H9 (cell line): ENCODE data around the gene UNC5C. TPM values are rescaled to one million over a fixed set of nuclear protein-coding genes. Genes with fewer than 3 reads are reported as not detected.

Experiments
- DNase-seq: peaks from one replicate; pipeline ENCODE4 v3.0.0-alpha.2; 2017
- H2AFZ ChIP-seq: one replicate; pipeline ENCODE4 v1.6.1; 2013; ENCODE audit warnings: mild to moderate bottlenecking, low read length, control low read depth, moderate library complexity
- H2AK5ac ChIP-seq: 2 replicates; pipeline ENCODE4 v1.6.1; 2013; ENCODE audit warnings: low read length, control low read depth, mixed read lengths; ENCODE audit not compliant: insufficient read length
- H2BK120ac ChIP-seq: one replicate; pipeline ENCODE4 v1.6.1; 2013; ENCODE audit warnings: low read depth, mild to moderate bottlenecking, low read length, control low read depth, inconsistent platforms; ENCODE audit not compliant: poor library complexity, severe bottlenecking
- H2BK12ac ChIP-seq: 2 replicates; pipeline ENCODE4 v1.6.1; 2013; ENCODE audit warnings: low read length, control low read depth, mixed read lengths, low read depth; ENCODE audit not compliant: insufficient read length
- H2BK15ac ChIP-seq: 2 replicates; pipeline ENCODE4 v1.6.1; 2013; ENCODE audit warnings: low read depth, low read length, control low read depth
- H2BK20ac ChIP-seq: one replicate; pipeline ENCODE4 v1.6.1; 2013; ENCODE audit warnings: low read depth, mild to moderate bottlenecking, low read length, control low read depth, inconsistent platforms; ENCODE audit not compliant: poor library complexity, severe bottlenecking
- H2BK5ac ChIP-seq: 2 replicates; pipeline ENCODE4 v1.6.1; 2013; ENCODE audit warnings: low read length, control low read depth, mixed read lengths; ENCODE audit not compliant: insufficient read length
- H3K14ac ChIP-seq: 2 replicates; pipeline ENCODE4 v1.6.1; 2013; ENCODE audit warnings: low read length, control low read depth; ENCODE audit not compliant: insufficient read depth
- H3K18ac ChIP-seq: 2 replicates; pipeline ENCODE4 v1.6.1; 2013; ENCODE audit warnings: low read depth, mild to moderate bottlenecking, mixed read lengths, low read length, control low read depth; ENCODE audit not compliant: insufficient read length
- H3K23ac ChIP-seq: 2 replicates; pipeline ENCODE4 v1.6.1; 2013; ENCODE audit warnings: low read length, control low read depth, mixed read lengths, low read depth; ENCODE audit not compliant: insufficient read length
- H3K23me2 ChIP-seq: 2 replicates; pipeline ENCODE4 v1.6.1; 2013; ENCODE audit warnings: low read depth, mild to moderate bottlenecking, mixed read lengths, low read length, control low read depth; ENCODE audit not compliant: insufficient read length, poor library complexity, severe bottlenecking
- H3K27ac ChIP-seq: 2 replicates; pipeline ENCODE4 v1.5.1; 2013; ENCODE audit warnings: low read length, control low read depth, mixed read lengths, low read depth; ENCODE audit not compliant: insufficient read length
- H3K27me3 ChIP-seq: 2 replicates; pipeline ENCODE4 v1.6.1; 2013; ENCODE audit warnings: low read length, control low read depth, inconsistent platforms; ENCODE audit not compliant: insufficient read depth
- H3K4ac ChIP-seq: 2 replicates; pipeline ENCODE4 v1.6.1; 2013; ENCODE audit warnings: low read depth, mild to moderate bottlenecking, control low read depth, inconsistent platforms, low read length, moderate library complexity
- H3K4me1 ChIP-seq: 2 replicates; pipeline ENCODE4 v1.6.1; 2013; ENCODE audit warnings: low read length, control low read depth, inconsistent platforms; ENCODE audit not compliant: insufficient read depth
- H3K4me2 ChIP-seq: 2 replicates; pipeline ENCODE4 v1.6.1; 2013; ENCODE audit warnings: low read length, control low read depth, mixed read lengths; ENCODE audit not compliant: insufficient read length, insufficient read depth
- H3K56ac ChIP-seq: 2 replicates; pipeline ENCODE4 v1.6.1; 2013; ENCODE audit warnings: low read depth, mild to moderate bottlenecking, mixed read lengths, low read length, control low read depth; ENCODE audit not compliant: insufficient read length
- H3K79me1 ChIP-seq: 2 replicates; pipeline ENCODE4 v1.6.1; 2013; ENCODE audit warnings: low read depth, mild to moderate bottlenecking, moderate library complexity, low read length, control low read depth, inconsistent platforms; ENCODE audit not compliant: insufficient read depth, poor library complexity, severe bottlenecking
- H3K79me2 ChIP-seq: 2 replicates; pipeline ENCODE4 v1.6.1; 2013; ENCODE audit warnings: low read length, control low read depth, inconsistent platforms; ENCODE audit not compliant: insufficient read depth
- H3K9ac ChIP-seq: 2 replicates; pipeline ENCODE4 v1.6.1; 2013; ENCODE audit warnings: low read length, control low read depth, mixed read lengths; ENCODE audit not compliant: insufficient read length; ENCODE audit errors: extremely low read depth
- H3K9me3 ChIP-seq: one replicate; pipeline ENCODE4 v1.6.1; 2013; ENCODE audit warnings: low read depth, low read length, inconsistent platforms; ENCODE audit not compliant: control insufficient read depth
- H3T11ph ChIP-seq: one replicate; pipeline ENCODE4 v1.6.1; 2013; ENCODE audit warnings: mild to moderate bottlenecking, low read length, control low read depth, inconsistent platforms
- H4K20me1 ChIP-seq: one replicate; pipeline ENCODE4 v1.6.1; 2013; ENCODE audit not compliant: control insufficient read depth, insufficient read length, insufficient read depth
- H4K5ac ChIP-seq: 2 replicates; pipeline ENCODE4 v1.6.1; 2013; ENCODE audit warnings: low read depth, mild to moderate bottlenecking, mixed read lengths, low read length, control low read depth; ENCODE audit not compliant: insufficient read length
- H4K8ac ChIP-seq: replicated peaks from 2 replicates; pipeline ENCODE4 v1.6.1; 2013; ENCODE audit warnings: low read length, control low read depth, mixed read lengths, low read depth; ENCODE audit not compliant: insufficient read length
- H4K91ac ChIP-seq: 2 replicates; pipeline ENCODE4 v1.6.1; 2013; ENCODE audit warnings: low read depth, mild to moderate bottlenecking, moderate library complexity, mixed read lengths, low read length, control low read depth; ENCODE audit not compliant: insufficient read length
- H3K27ac Mint-ChIP-seq, 3 experiments: 2 replicates in 2 of 3; 3 replicates in 1 of 3; pipeline ENCODE4 v1.8.0; 2020 to 2021; ENCODE audit warnings: mixed read lengths in 3 of 3, mild to moderate bottlenecking in 1 of 3, moderate library complexity in 1 of 3
- H3K27me3 Mint-ChIP-seq: 2 replicates; pipeline ENCODE4 v1.8.0; 2021; ENCODE audit warnings: low read depth, mild to moderate bottlenecking, moderate library complexity, mixed read lengths
- H3K36me3 Mint-ChIP-seq, 3 experiments: 2 replicates in 2 of 3; 3 replicates in 1 of 3; pipeline ENCODE4 v1.8.0; 2020 to 2021; ENCODE audit warnings: low read depth in 3 of 3, mixed read lengths in 3 of 3; ENCODE audit not compliant: insufficient read depth in 1 of 3
- H3K4me1 Mint-ChIP-seq, 2 experiments: 2 replicates each; pipeline ENCODE4 v1.8.0; 2020; ENCODE audit warnings: mixed read lengths in 2 of 2
- H3K4me3 Mint-ChIP-seq, 2 experiments: 2 replicates in 1 of 2; 3 replicates in 1 of 2; pipeline ENCODE4 v1.8.0; 2020 to 2021; ENCODE audit warnings: mild to moderate bottlenecking in 2 of 2, mixed read lengths in 2 of 2, moderate library complexity in 1 of 2
- H3K9me3 Mint-ChIP-seq, 2 experiments: 2 replicates in 1 of 2; 3 replicates in 1 of 2; pipeline ENCODE4 v1.8.0; 2020; ENCODE audit warnings: mild to moderate bottlenecking in 2 of 2, mixed read lengths in 2 of 2, moderate library complexity in 1 of 2
- WGBS: extraction: QIAGEN DNeasy Blood & Tissue Kit; methylation state at CpG from one replicate; pipeline ENCODE4 v1.1.7; 2013; ENCODE audit warnings: missing lambda C conversion rate, low lambda C conversion rate, mixed read lengths; ENCODE audit not compliant: insufficient read length; ENCODE audit errors: extremely low coverage; 5-methylcytosine and 5-hydroxymethylcytosine counted together
- total RNA-seq: library from RNA; stranded (reverse); gene quantifications from 2 replicates; pipeline ENCODE4 v1.2.1, GENCODE V29; 2021
- TF ChIP-seq, protein P1 (sequence below): fragments of 200-600 bp; sonication (generic); conservative IDR thresholded peaks from 3 replicates; pipeline ENCODE4 v1.8.0; 2021; ENCODE audit warnings: antibody characterized with exemption, mild to moderate bottlenecking

The UNC5C gene
- total RNA-seq, 1 experiment from 2014 or later: not detected

DNA sequence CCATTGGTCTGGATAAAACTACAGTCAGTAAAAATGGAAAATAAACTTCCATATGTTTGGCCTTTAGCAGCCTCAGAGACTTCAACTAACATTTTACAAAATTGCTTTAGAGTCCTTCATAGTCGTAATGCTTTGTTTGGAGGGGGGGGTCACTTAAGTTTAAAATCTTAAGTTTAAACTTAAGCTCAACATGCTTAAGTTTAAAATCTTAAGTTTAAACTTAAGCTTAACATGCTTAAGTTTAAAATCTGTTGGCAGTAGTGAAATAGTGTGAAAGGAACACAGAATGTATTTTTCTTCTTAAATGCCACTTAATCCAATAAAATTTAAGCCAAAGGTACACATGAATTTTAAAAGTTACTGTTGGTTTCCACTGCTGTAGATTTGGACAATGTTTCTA, 45.9 kb upstream of the UNC5C start:
- Histone ChIP-seq H4K8ac (no peak overlapping the region), H3K23me2 (no peaks in the 10 kb centered on the region), H3K9me3 (no peaks in the 10 kb centered on the region), H3K27me3 (no peaks in the 10 kb centered on the region), H3K23ac (no peak overlapping the region), H3K9ac (no peak overlapping the region), H3K14ac (no peak overlapping the region), H2AFZ (no peak overlapping the region), H3T11ph (no peak overlapping the region), H3K56ac (no peak overlapping the region), H3K27ac (no peak overlapping the region), H2BK120ac (no peak overlapping the region), H3K4me2 (no peak overlapping the region), H4K5ac (no peak overlapping the region), H3K18ac (no peak overlapping the region), H3K4me1 (no peaks in the 10 kb centered on the region), H2BK5ac (no peak overlapping the region), H2BK12ac (no peak overlapping the region), H2AK5ac (no peak overlapping the region), H3K79me2 (no peaks in the 10 kb centered on the region), H2BK15ac (no peak overlapping the region), H3K4ac (no peak overlapping the region), H2BK20ac (no peak overlapping the region), H3K79me1 (no peaks in the 10 kb centered on the region), H4K20me1 (no peaks in the 10 kb centered on the region), H4K91ac (no peak overlapping the region)
- TF ChIP-seq, protein P1, sequence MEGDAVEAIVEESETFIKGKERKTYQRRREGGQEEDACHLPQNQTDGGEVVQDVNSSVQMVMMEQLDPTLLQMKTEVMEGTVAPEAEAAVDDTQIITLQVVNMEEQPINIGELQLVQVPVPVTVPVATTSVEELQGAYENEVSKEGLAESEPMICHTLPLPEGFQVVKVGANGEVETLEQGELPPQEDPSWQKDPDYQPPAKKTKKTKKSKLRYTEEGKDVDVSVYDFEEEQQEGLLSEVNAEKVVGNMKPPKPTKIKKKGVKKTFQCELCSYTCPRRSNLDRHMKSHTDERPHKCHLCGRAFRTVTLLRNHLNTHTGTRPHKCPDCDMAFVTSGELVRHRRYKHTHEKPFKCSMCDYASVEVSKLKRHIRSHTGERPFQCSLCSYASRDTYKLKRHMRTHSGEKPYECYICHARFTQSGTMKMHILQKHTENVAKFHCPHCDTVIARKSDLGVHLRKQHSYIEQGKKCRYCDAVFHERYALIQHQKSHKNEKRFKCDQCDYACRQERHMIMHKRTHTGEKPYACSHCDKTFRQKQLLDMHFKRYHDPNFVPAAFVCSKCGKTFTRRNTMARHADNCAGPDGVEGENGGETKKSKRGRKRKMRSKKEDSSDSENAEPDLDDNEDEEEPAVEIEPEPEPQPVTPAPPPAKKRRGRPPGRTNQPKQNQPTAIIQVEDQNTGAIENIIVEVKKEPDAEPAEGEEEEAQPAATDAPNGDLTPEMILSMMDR: no peak
- Mint-ChIP-seq H3K36me3 (no peaks in the 10 kb centered on the region), H3K27ac (no peak overlapping the region), H3K9me3 (no peaks in the 10 kb centered on the region), H3K27me3 (no peaks in the 10 kb centered on the region), H3K4me1 (no peaks in the 10 kb centered on the region), H3K4me3 (no peak overlapping the region)
- no peak for DNase-seq
- no CpG with 5 or more reads among the region's 1 CpG for WGBS
